Ecto neural progenitor cell (in vitro differentiated cells): ENCODE data around the gene C1QTNF2.
"Not testable (repeated sequence)": the region's sequence is repeated elsewhere in the genome, so short reads cannot be mapped to it uniquely, and the experiment has no call there.

Experiments
- DNase-seq: peaks from one replicate; pipeline ENCODE4 v3.0.0-alpha.2; 2018; ENCODE audit warnings: low spot score

The C1QTNF2 gene

GRCh38 chr5:160342413-160342941 is 27.9 kb downstream of the C1QTNF2 start:
- no peak for DNase-seq

GRCh38 chr5:160341309-160341870 is 29.0 kb downstream of the C1QTNF2 start:
- no peak for DNase-seq

GRCh38 chr5:160340513-160340912 is 29.9 kb downstream of the C1QTNF2 start:
- DNase-seq, result not testable (repeated sequence)

GRCh38 chr5:160339406-160340130 is 30.9 kb downstream of the C1QTNF2 start:
- no peak for DNase-seq

GRCh38 chr5:160334716-160335115 is 35.7 kb downstream of the C1QTNF2 start:
- not testable (repeated sequence) for DNase-seq

- DNase-seq, result no peak
Observed at GRCh38 chr5:160333721-160334120, 36.7 kb downstream of the C1QTNF2 start.

- no peak for DNase-seq
Observed at GRCh38 chr5:160330212-160330611, 40.2 kb downstream of the C1QTNF2 start.

GRCh38 chr5:160327818-160328217 is 42.6 kb downstream of the C1QTNF2 start:
- DNase-seq, result no peak

- DNase-seq, result no peak
Observed at GRCh38 chr5:160326981-160327380, 43.4 kb downstream of the C1QTNF2 start.

- DNase-seq, result no peak
Observed at GRCh38 chr5:160325716-160326115, 44.7 kb downstream of the C1QTNF2 start.

- no peak for DNase-seq
Observed at GRCh38 chr5:160324886-160325285, 45.5 kb downstream of the C1QTNF2 start.

- DNase-seq, result no peak
Observed at GRCh38 chr5:160318409-160318808, 52.0 kb downstream of the C1QTNF2 start.

- DNase-seq, result no peak
Observed at GRCh38 chr5:160317434-160317833, 53.0 kb downstream of the C1QTNF2 start.

GRCh38 chr5:160315968-160316367 is 54.5 kb downstream of the C1QTNF2 start:
- DNase-seq, result no peak

- DNase-seq, result no peak
Observed at GRCh38 chr5:160312960-160313727, 57.3 kb downstream of the C1QTNF2 start.

- peak; percentile 91 for DNase-seq
Observed at GRCh38 chr5:160312134-160312959, 58.1 kb downstream of the C1QTNF2 start, which contains the start of gene CCNJL. TSS of gene CCNJL (minus strand) at chr5:160312564. CDS start at chr5:160311923, 641 bp downstream.

GRCh38 chr5:160311491-160312133 is 58.8 kb downstream of the C1QTNF2 start:
- DNase-seq, result peak; percentile 70

- no peak for DNase-seq
Observed at GRCh38 chr5:160310552-160311295, 59.7 kb downstream of the C1QTNF2 start.

GRCh38 chr5:160310140-160310539 is 60.3 kb downstream of the C1QTNF2 start:
- no peak for DNase-seq

GRCh38 chr5:160306696-160307095 is 63.7 kb downstream of the C1QTNF2 start:
- no peak for DNase-seq

- DNase-seq, result no peak
Observed at GRCh38 chr5:160305319-160305718, 65.1 kb downstream of the C1QTNF2 start.
